Measurements from ENCODE around the gene UBE2H.
"Not testable (repeated sequence)": the region's sequence is repeated elsewhere in the genome, so short reads cannot be mapped to it uniquely, and the experiment has no call there.

UBE2H gene

GRCh38 chr7:129804890-129805719 lies 147.7 kb downstream of the UBE2H start:
- DNase-seq: no peak

- no peak for DNase-seq
Observed at GRCh38 chr7:129804111-129804889, 148.5 kb downstream of the UBE2H start.

- DNase-seq: no peak
Observed at GRCh38 chr7:129803546-129804081, 149.1 kb downstream of the UBE2H start.

GRCh38 chr7:129801882-129802281 lies 150.9 kb downstream of the UBE2H start:
- peak; percentile 66 for DNase-seq

GRCh38 chr7:129800901-129801300 lies 151.9 kb downstream of the UBE2H start:
- DNase-seq: no peak

GRCh38 chr7:129799350-129799955 lies 153.3 kb downstream of the UBE2H start:
- no peak for DNase-seq

GRCh38 chr7:129798616-129799349 lies 154.0 kb downstream of the UBE2H start:
- DNase-seq: no peak

- DNase-seq: no peak
Observed at GRCh38 chr7:129797214-129797789, 155.5 kb downstream of the UBE2H start.

GRCh38 chr7:129796186-129796775 lies 156.5 kb downstream of the UBE2H start:
- DNase-seq: no peak

GRCh38 chr7:129794461-129794860 lies 158.3 kb downstream of the UBE2H start:
- not testable (repeated sequence) for DNase-seq

GRCh38 chr7:129793506-129794310 lies 159.1 kb downstream of the UBE2H start:
- no peak for DNase-seq

GRCh38 chr7:129792721-129793120 lies 160.0 kb downstream of the UBE2H start:
- DNase-seq: no peak

- DNase-seq: no peak
Observed at GRCh38 chr7:129790136-129790535, 162.6 kb downstream of the UBE2H start.

- no peak for DNase-seq
Observed at GRCh38 chr7:129789652-129790051, 163.1 kb downstream of the UBE2H start.

GRCh38 chr7:129789000-129789399 lies 163.8 kb downstream of the UBE2H start:
- DNase-seq: no peak

GRCh38 chr7:129786825-129787563 lies 165.8 kb downstream of the UBE2H start:
- DNase-seq: no peak

- DNase-seq: no peak
Observed at GRCh38 chr7:129785685-129786514, 166.9 kb downstream of the UBE2H start.

GRCh38 chr7:129784783-129785684 lies 167.7 kb downstream of the UBE2H start:
- DNase-seq: no peak

Measured in DMS153 (cell line).